ENCODE data around the gene NPAS3. TPM values are rescaled to one million over a fixed set of nuclear protein-coding genes. Genes with fewer than 3 reads are reported as not detected.

NPAS3 gene
- total and polyA plus RNA-seq, 7 donors: 0.04 to 1.5 (median 0.39) TPM

- TF ChIP-seq CTCF (IDR thresholded peaks at IDR 0.05): no peak
- Histone ChIP-seq H3K4me1 (no peaks in the 10 kb centered on the region), H3K27me3 (ENCODE audit: insufficient read depth in 3 of 3, low read length in 2 of 3) (no peaks in the 10 kb centered on the region), H3K9me3 (no peaks in the 10 kb centered on the region), H3K27ac (no peak overlapping the region), H3K36me3 (ENCODE audit: insufficient read depth in 1 of 2, low read depth in 1 of 2) (no peaks in the 10 kb centered on the region), H3K4me3 (no peak overlapping the region)
- ATAC-seq (no peak), DNase-seq (no peak)
- 43 to 60% (median 54%) methylated on average over 3 of the region's 3 CpGs for WGBS, 3 donors
- intact Hi-C loops (cut with DNase I): no loop called here
Observed at GRCh38 chr14:33650430-33650829, 711.8 kb downstream of the NPAS3 start.

GRCh38 chr14:33652566-33653307, 714.1 kb downstream of the NPAS3 start:
- ATAC-seq (no peak), DNase-seq (no peak)
- Histone ChIP-seq H3K36me3 (ENCODE audit: insufficient read depth in 1 of 2, low read depth in 1 of 2) (no peaks in the 10 kb centered on the region), H3K27me3 (ENCODE audit: insufficient read depth in 3 of 3, low read length in 2 of 3) (no peaks in the 10 kb centered on the region), H3K4me3 (no peak overlapping the region), H3K9me3 (no peaks in the 10 kb centered on the region), H3K27ac (no peak overlapping the region), H3K4me1 (no peaks in the 10 kb centered on the region)
- WGBS, 3 donors: 65 to 80% (median 73%) methylated on average over 11 of the region's 11 CpGs
- intact Hi-C loops (cut with DNase I): no loop called here
- TF ChIP-seq CTCF (IDR thresholded peaks at IDR 0.05): no peak

GRCh38 chr14:33653308-33653695, 714.6 kb downstream of the NPAS3 start:
- no peak for DNase-seq
- Histone ChIP-seq H3K9me3 (no peaks in the 10 kb centered on the region), H3K27me3 (ENCODE audit: insufficient read depth in 3 of 3, low read length in 2 of 3) (no peaks in the 10 kb centered on the region), H3K4me3 (no peak overlapping the region), H3K27ac (no peak overlapping the region), H3K36me3 (ENCODE audit: insufficient read depth in 1 of 2, low read depth in 1 of 2) (no peaks in the 10 kb centered on the region), H3K4me1 (no peaks in the 10 kb centered on the region)
- 84 to 90% (median 88%) methylated on average over 6 of the region's 6 CpGs for WGBS, 3 donors
- no peak for ATAC-seq
- TF ChIP-seq CTCF (IDR thresholded peaks at IDR 0.05): no peak
- intact Hi-C loops (cut with DNase I): no loop called here

GRCh38 chr14:33655421-33655820, 716.7 kb downstream of the NPAS3 start:
- H3K36me3 ChIP-seq (ENCODE audit: insufficient read depth in 1 of 2, low read depth in 1 of 2): no peaks in the 10 kb centered on the region
- DNase-seq (no peak), ATAC-seq (no peak)
- 65 to 75% (median 75%) methylated on average over 4 of the region's 4 CpGs for whole genome bisulfite sequencing, 3 donors
- intact Hi-C loops (cut with DNase I): no loop called here
- TF ChIP-seq CTCF (IDR thresholded peaks at IDR 0.05): no peak
- H3K9me3 ChIP-seq: no peaks in the 10 kb centered on the region
- H3K27me3 ChIP-seq (ENCODE audit: insufficient read depth in 3 of 3, low read length in 2 of 3): no peaks in the 10 kb centered on the region
- no peak overlapping the region for H3K27ac ChIP-seq
- H3K4me1 ChIP-seq: no peaks in the 10 kb centered on the region
- no peak overlapping the region for H3K4me3 ChIP-seq

- ATAC-seq: no peak
- Histone ChIP-seq H3K4me1 (no peaks in the 10 kb centered on the region), H3K27me3 (ENCODE audit: insufficient read depth in 3 of 3, low read length in 2 of 3) (no peaks in the 10 kb centered on the region), H3K36me3 (ENCODE audit: insufficient read depth in 1 of 2, low read depth in 1 of 2) (no peaks in the 10 kb centered on the region), H3K9me3 (no peaks in the 10 kb centered on the region), H3K27ac (no peak overlapping the region), H3K4me3 (no peak overlapping the region)
- intact Hi-C loops (cut with DNase I): no loop called here
- no peak for TF ChIP-seq CTCF (IDR thresholded peaks at IDR 0.05)
- DNase-seq: no peak
- WGBS, 3 donors: 69 to 83% (median 77%) methylated on average over 3 of the region's 3 CpGs
Observed at GRCh38 chr14:33657476-33657875, 718.8 kb downstream of the NPAS3 start.

All from psoas muscle (tissue), 8 donors.